AG04450 (cell line): ENCODE measurements around the gene FSD2. TPM values are rescaled to one million over a fixed set of nuclear protein-coding genes. Genes with fewer than 3 reads are reported as not detected.

Source experiments
- CTCF ChIA-PET: fragments of 300-600, 350-600 bp; formaldehyde crosslinking; extraction: SDS; loops from one replicate; lab custom pipeline; 2022; ENCODE audit warnings: antibody characterized with exemption, inconsistent platforms; lab: Charles Lee
- POLR2A ChIA-PET: fragments of 350-600 bp; formaldehyde crosslinking; extraction: SDS; loops from one replicate; lab custom pipeline; 2021; ENCODE audit warnings: antibody characterized with exemption, inconsistent platforms; lab: Yijun Ruan, JAX
- DNase-seq: peaks from one replicate; pipeline ENCODE4 v3.0.0-alpha.2; 2011; ENCODE audit warnings: low read depth, low spot score
- H3K27ac ChIP-seq: one replicate; pipeline ENCODE4 v1.5.1; 2012; ENCODE audit warnings: low read depth, low read length, control low read depth
- H3K27me3 ChIP-seq: one replicate; pipeline ENCODE4 v1.6.0; 2012; ENCODE audit warnings: low read length; ENCODE audit not compliant: control insufficient read depth, insufficient read depth
- H3K4me3 ChIP-seq: 2 replicates; pipeline ENCODE4 v1.5.1; 2011; ENCODE audit warnings: mild to moderate bottlenecking, low read depth, low read length, control low read depth
- H3K9me3 ChIP-seq: 2 replicates; pipeline ENCODE4 v1.5.1; 2012; ENCODE audit warnings: low read length; ENCODE audit not compliant: control insufficient read depth, insufficient read depth
- CTCF ChIP-seq: IDR thresholded peaks from 2 replicates; pipeline ENCODE4 v1.5.1; 2011; ENCODE audit warnings: low read depth, low read length, control low read depth, inconsistent platforms
- polyA plus RNA-seq: library from polyadenylated mRNA; depleted of rRNA; stranded (reverse); fragments of >200 nt; gene quantifications from 2 replicates; pipeline ENCODE4 v1.2.3, GENCODE V29; 2011

FSD2 gene
- polyA plus RNA-seq, 1 experiment, result not detected

GRCh38 chr15:82810890-82811426 is 5.1 kb upstream of the FSD2 start:
- Histone ChIP-seq H3K4me3 (peak overlapping the region; percentile 90), H3K9me3 (no peaks in the 10 kb centered on the region), H3K27ac (peak overlapping the region; percentile 70), H3K27me3 (no peaks in the 10 kb centered on the region)
- CTCF ChIA-PET, result interaction anchor here (0.6 to 1.7 kb wide), 6 partner anchors 21 to 280 kb away, joined by 3 to 8 read pairs (median 3); partner anchors contain the start of genes C15orf40 and RPS17
- POLR2A ChIA-PET, result interaction anchor here (0.6 to 1.8 kb wide), 8 partner anchors 22 to 271 kb away, joined by 3 to 10 read pairs (median 4); partner anchors contain the start of genes BTBD1, RAMAC and RPS17
- no peak for DNase-seq
- no peak for TF ChIP-seq CTCF

- H3K4me3 ChIP-seq, result peak overlapping the region; percentile 90
- no peak for DNase-seq
- ChIA-PET POLR2A (interaction anchor here (0.6 to 1.8 kb wide), 7 partner anchors 23 to 270 kb away, joined by 3 to 10 read pairs (median 4); partner anchors contain the start of genes BTBD1, RAMAC and RPS17), CTCF (interaction anchor here (0.5 to 1.2 kb wide), 6 partner anchors 22 to 282 kb away, joined by 3 to 5 read pairs (median 3); partner anchors contain the start of gene RPS17)
- TF ChIP-seq CTCF, result no peak
- H3K27me3 ChIP-seq, result no peaks in the 10 kb centered on the region
- H3K9me3 ChIP-seq, result no peaks in the 10 kb centered on the region
- peak overlapping the region; percentile 70 for H3K27ac ChIP-seq
Observed at GRCh38 chr15:82810061-82810889, 4.4 kb upstream of the FSD2 start.

GRCh38 chr15:82809308-82810060 is 3.6 kb upstream of the FSD2 start, which contains the start of gene WHAMM:
Gene WHAMM (plus strand): TSS chr15:82809628. CDS start chr15:82809727, 99 bp downstream.
- TF ChIP-seq CTCF, result 0 out of 2 replicates have a peak, but pooled peaks have one; percentile 1
- H3K27ac ChIP-seq, result peak within 1 kb of the TSS; percentile 90
- no peaks in the 10 kb centered on the region for H3K27me3 ChIP-seq
- ChIA-PET POLR2A (interaction anchor here (1.3 to 1.8 kb wide), 6 partner anchors 24 to 270 kb away, joined by 3 to 10 read pairs (median 5); partner anchors contain the start of genes BTBD1, RAMAC and RPS17), CTCF (interaction anchor here (0.5 to 0.7 kb wide), 2 partner anchors 68 to 281 kb away, joined by 3 read pairs; no protein-coding TSS in a partner anchor)
- DNase-seq, result peak; percentile 94
- no peaks in the 10 kb centered on the region for H3K9me3 ChIP-seq
- H3K4me3 ChIP-seq, result peak within 1 kb of the TSS; percentile 90

- no peak overlapping the region for H3K4me3 ChIP-seq
- no peak for DNase-seq
- ChIA-PET POLR2A (no interaction called here), CTCF (no interaction called here)
- no peaks in the 10 kb centered on the region for H3K27me3 ChIP-seq
- TF ChIP-seq CTCF, result no peak
- H3K27ac ChIP-seq, result no peak overlapping the region
- no peaks in the 10 kb centered on the region for H3K9me3 ChIP-seq
Observed at GRCh38 chr15:82808634-82809041, 2.8 kb upstream of the FSD2 start.
